HepG2 (cell line): ENCODE data around the gene DDX24. TPM values are rescaled to one million over a fixed set of nuclear protein-coding genes. Genes with fewer than 3 reads are reported as not detected.

Experiments used
- BATF2 ChIP-seq: sonication (generic); formaldehyde crosslinking; IDR thresholded peaks from 2 replicates; pipeline ENCODE4 v1.8.0; 2022; ENCODE audit warnings: mild to moderate bottlenecking, missing genetic modification reagents, moderate library complexity
- BCL6 ChIP-seq: IDR thresholded peaks from 2 replicates; pipeline ENCODE4 v1.6.1; 2016; ENCODE audit warnings: missing genetic modification reagents, missing compliant biosample characterization
- CERS6 ChIP-seq: sonication (generic); formaldehyde crosslinking; IDR thresholded peaks from 2 replicates; pipeline ENCODE4 v1.5.0; 2020; ENCODE audit warnings: missing genetic modification reagents
- EHMT2 ChIP-seq: fragments of 200-600 bp; sonication (generic); IDR thresholded peaks from 2 replicates; pipeline ENCODE4 v1.7.0; 2017; ENCODE audit warnings: antibody characterized with exemption, low read depth, low read length, borderline replicate concordance
- HES4 ChIP-seq: sonication (generic); formaldehyde crosslinking; IDR thresholded peaks from 2 replicates; pipeline ENCODE4 v1.9.0; 2021; ENCODE audit warnings: mild to moderate bottlenecking, missing genetic modification reagents, borderline replicate concordance
- KLF13 ChIP-seq: sonication (generic); formaldehyde crosslinking; IDR thresholded peaks from 2 replicates; pipeline ENCODE4 v1.4.0; 2020; ENCODE audit warnings: mild to moderate bottlenecking, missing genetic modification reagents
- LCORL ChIP-seq, 2 experiments: fragments of 450-650 bp in 1 of 2; sonication (generic) in 1 of 2; formaldehyde crosslinking in 1 of 2; IDR thresholded peaks; 2 replicates each; pipeline versions ENCODE4 v1.5.0 to v1.6.1; 2017 to 2020; ENCODE audit warnings: antibody characterized with exemption in 1 of 2, missing genetic modification reagents in 1 of 2
- MTA1 ChIP-seq: sonication (generic); formaldehyde crosslinking; IDR thresholded peaks from 2 replicates; pipeline ENCODE4 v1.4.0; 2020; ENCODE audit warnings: missing genetic modification reagents, mild to moderate bottlenecking, borderline replicate concordance
- PLRG1 ChIP-seq: fragments of 450-650 bp; conservative IDR thresholded peaks from 2 replicates; pipeline ENCODE4 v1.6.1; 2016
- REL ChIP-seq: sonication (generic); formaldehyde crosslinking; conservative IDR thresholded peaks from 2 replicates; pipeline ENCODE4 v1.8.0; 2022; ENCODE audit warnings: mild to moderate bottlenecking, missing genetic modification reagents, moderate library complexity
- RNF219 ChIP-seq: sonication (generic); formaldehyde crosslinking; IDR thresholded peaks from 2 replicates; pipeline ENCODE4 v1.5.0; 2020; ENCODE audit warnings: mild to moderate bottlenecking, missing genetic modification reagents
- SETDB1 ChIP-seq: sonication (generic); formaldehyde crosslinking; IDR thresholded peaks from 2 replicates; pipeline ENCODE4 v1.5.1; 2020; ENCODE audit warnings: missing genetic modification reagents, mild to moderate bottlenecking, borderline replicate concordance
- TEAD3 ChIP-seq: optimal IDR thresholded peaks from 2 replicates; pipeline ENCODE3; 2016; ENCODE audit warnings: borderline replicate concordance
- ZNF3 ChIP-seq: IDR thresholded peaks from 2 replicates; pipeline ENCODE4 v1.7.0; 2017; ENCODE audit warnings: inconsistent platforms
- ZNF543 ChIP-seq: sonication (generic); formaldehyde crosslinking; IDR thresholded peaks from 2 replicates; pipeline ENCODE4 v1.4.0; 2020; ENCODE audit warnings: mild to moderate bottlenecking, missing genetic modification reagents
- ZNF761 ChIP-seq: sonication (generic); formaldehyde crosslinking; conservative IDR thresholded peaks from 2 replicates; pipeline ENCODE4 v1.4.0; 2020; ENCODE audit warnings: mild to moderate bottlenecking, missing genetic modification reagents
- ZNF772 ChIP-seq: sonication (generic); formaldehyde crosslinking; IDR thresholded peaks from 2 replicates; pipeline ENCODE4 v1.5.0; 2020; ENCODE audit warnings: mild to moderate bottlenecking, missing genetic modification reagents
- polyA plus RNA-seq, 8 experiments: library from polyadenylated mRNA; depleted of rRNA in 3 of 8; stranded (reverse) in 7 of 8; unstranded in 1 of 8; fragments of >200 nt; fragmentation: Illumina TruSeq in 4 of 8; extraction: Trizol in 4 of 8; gene quantifications; 2 replicates each; pipeline versions ENCODE4 v1.2.1 to v1.2.3, GENCODE V29; 2011 to 2016; ENCODE audit warnings: low read depth in 4 of 8, missing spikeins in 1 of 8, mixed read lengths in 1 of 8; ENCODE audit not compliant: insufficient read depth in 1 of 8
- total RNA-seq, 5 experiments: library from RNA; depleted of rRNA; stranded (reverse); fragments of >200 nt; fragmentation: Illumina TruSeq; extraction: Trizol; gene quantifications; 2 replicates each; pipeline ENCODE4 v1.2.3, GENCODE V29; 2016; ENCODE audit warnings: low read depth in 1 of 5
- TF ChIP-seq, protein P1 (sequence below): sonication (generic); formaldehyde crosslinking; IDR thresholded peaks from 2 replicates; pipeline ENCODE4 v1.8.1; 2023; ENCODE audit warnings: missing genetic modification reagents, inconsistent platforms, borderline replicate concordance
- TF ChIP-seq, protein P2 (sequence below): IDR thresholded peaks from 2 replicates; pipeline ENCODE4 v1.6.1; 2016; ENCODE audit warnings: low read depth
- TF ChIP-seq, protein P3 (sequence below): sonication (generic); formaldehyde crosslinking; IDR thresholded peaks from 2 replicates; pipeline ENCODE4 v1.8.1; 2023; ENCODE audit warnings: mild to moderate bottlenecking, missing genetic modification reagents

DDX24 gene
- total and polyA plus RNA-seq, 2 of the 13 experiments (the other 11 are each of a cell fraction or from before 2014, with no cell fraction given) = 67.3 to 149 TPM

DNA sequence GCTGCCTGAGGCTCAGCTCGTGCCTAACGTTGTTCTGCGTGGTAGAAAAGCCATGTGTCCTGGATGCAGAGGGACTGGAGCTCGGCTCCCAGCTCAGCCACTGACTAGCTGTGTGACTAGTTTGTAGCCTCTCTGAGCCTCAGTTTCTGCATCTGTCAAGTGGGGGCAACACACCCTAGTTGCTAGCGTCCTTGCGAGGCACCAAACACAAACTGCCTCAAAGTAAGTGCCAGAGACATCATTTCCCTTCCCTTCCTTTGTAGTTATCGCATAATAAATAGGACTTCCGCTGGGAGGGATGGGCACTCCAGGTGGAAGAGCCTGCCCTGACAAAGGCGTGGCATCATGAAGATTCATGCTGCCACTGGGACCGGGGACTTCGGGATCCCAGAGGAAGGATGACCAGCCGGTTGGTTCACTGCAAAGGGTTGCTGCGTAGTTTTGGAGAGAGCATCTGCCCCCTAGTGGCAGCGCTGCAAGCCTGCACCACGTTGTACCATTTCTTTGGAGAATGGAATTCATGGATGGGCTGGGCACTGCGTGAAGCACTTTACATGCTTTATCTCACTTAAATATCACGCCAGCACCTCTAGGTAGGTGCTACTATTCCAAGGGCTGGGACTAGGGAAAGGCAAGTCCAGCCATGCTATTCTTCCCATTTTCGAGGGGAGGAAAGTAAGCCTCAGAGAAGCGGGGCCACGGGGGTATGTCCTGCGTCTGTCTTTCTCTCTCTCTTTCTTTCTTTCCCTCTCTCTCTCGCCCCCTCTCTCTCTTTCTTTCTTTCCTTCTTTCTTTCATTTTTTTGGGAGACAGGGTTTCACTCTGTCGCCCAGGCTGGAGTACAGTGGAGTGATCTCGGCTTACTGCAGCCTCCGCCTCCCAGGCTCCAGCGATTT lies 79.3 kb downstream of the DDX24 start (continued):
- no peak for TF ChIP-seq EHMT2
- TF ChIP-seq BATF2 (CRISPR knock-in tag) = no peak
- 0 out of 2 replicates have a peak, but pooled peaks have one; percentile 33 for TF ChIP-seq ZNF3 (CRISPR knock-in tag)
- TF ChIP-seq REL (CRISPR knock-in tag) = no peak
- TF ChIP-seq ZNF772 = no peak
- TF ChIP-seq LCORL (IDR thresholded peaks at IDR 0.05) = no peak
- TF ChIP-seq LCORL (CRISPR knock-in tag; IDR thresholded peaks at IDR 0.05) = peak; percentile 54; the same call in 1 of the 2 replicates
- TF ChIP-seq CERS6 (CRISPR knock-in tag) = no peak
- no peak for TF ChIP-seq KLF13 (CRISPR knock-in tag)
- TF ChIP-seq BCL6 (CRISPR knock-in tag) = 0 out of 2 replicates have a peak, but pooled peaks have one; percentile 19
- TF ChIP-seq SETDB1 (CRISPR knock-in tag) = no peak
- no peak for TF ChIP-seq RNF219 (CRISPR knock-in tag)
- TF ChIP-seq, protein P1, sequence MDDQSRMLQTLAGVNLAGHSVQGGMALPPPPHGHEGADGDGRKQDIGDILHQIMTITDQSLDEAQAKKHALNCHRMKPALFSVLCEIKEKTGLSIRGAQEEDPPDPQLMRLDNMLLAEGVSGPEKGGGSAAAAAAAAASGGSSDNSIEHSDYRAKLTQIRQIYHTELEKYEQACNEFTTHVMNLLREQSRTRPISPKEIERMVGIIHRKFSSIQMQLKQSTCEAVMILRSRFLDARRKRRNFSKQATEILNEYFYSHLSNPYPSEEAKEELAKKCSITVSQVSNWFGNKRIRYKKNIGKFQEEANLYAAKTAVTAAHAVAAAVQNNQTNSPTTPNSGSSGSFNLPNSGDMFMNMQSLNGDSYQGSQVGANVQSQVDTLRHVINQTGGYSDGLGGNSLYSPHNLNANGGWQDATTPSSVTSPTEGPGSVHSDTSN (CRISPR knock-in tag) = no peak
- TF ChIP-seq PLRG1 = no peak
- no peak for TF ChIP-seq ZNF543 (CRISPR knock-in tag)
- TF ChIP-seq, protein P2, sequence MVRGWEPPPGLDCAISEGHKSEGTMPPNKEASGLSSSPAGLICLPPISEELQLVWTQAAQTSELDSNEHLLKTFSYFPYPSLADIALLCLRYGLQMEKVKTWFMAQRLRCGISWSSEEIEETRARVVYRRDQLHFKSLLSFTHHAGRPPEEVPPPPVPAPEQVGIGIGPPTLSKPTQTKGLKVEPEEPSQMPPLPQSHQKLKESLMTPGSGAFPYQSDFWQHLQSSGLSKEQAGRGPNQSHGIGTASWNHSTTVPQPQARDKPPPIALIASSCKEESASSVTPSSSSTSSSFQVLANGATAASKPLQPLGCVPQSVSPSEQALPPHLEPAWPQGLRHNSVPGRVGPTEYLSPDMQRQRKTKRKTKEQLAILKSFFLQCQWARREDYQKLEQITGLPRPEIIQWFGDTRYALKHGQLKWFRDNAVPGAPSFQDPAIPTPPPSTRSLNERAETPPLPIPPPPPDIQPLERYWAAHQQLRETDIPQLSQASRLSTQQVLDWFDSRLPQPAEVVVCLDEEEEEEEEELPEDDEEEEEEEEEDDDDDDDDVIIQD (CRISPR knock-in tag) = peak; percentile 52; the same call in 1 of the 2 replicates
- TF ChIP-seq TEAD3 (CRISPR knock-in tag) = peak; percentile 77
- TF ChIP-seq, protein P3, sequence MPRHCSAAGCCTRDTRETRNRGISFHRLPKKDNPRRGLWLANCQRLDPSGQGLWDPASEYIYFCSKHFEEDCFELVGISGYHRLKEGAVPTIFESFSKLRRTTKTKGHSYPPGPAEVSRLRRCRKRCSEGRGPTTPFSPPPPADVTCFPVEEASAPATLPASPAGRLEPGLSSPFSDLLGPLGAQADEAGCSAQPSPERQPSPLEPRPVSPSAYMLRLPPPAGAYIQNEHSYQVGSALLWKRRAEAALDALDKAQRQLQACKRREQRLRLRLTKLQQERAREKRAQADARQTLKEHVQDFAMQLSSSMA (CRISPR knock-in tag) = no peak
- TF ChIP-seq MTA1 (CRISPR knock-in tag) = no peak
- TF ChIP-seq HES4 = no peak
- TF ChIP-seq ZNF761 (CRISPR knock-in tag) = no peak
